Medulla oblongata (tissue), 1 donor: Measurements from ENCODE around the gene TRIP13.
A peak's percentile ranks its signal among the peaks of the same experiment; 100 is the strongest.
"Not testable (repeated sequence)": the region's sequence is repeated elsewhere in the genome, so short reads cannot be mapped to it uniquely, and the experiment has no call there.

Source experiments
- DNase-seq: peaks from one replicate; pipeline ENCODE4 v3.0.0-alpha.2; 2015; ENCODE audit errors: extremely low spot score

TRIP13 gene

GRCh38 chr5:918717-919116, 26.0 kb downstream of the TRIP13 start:
- DNase-seq = not testable (repeated sequence)

GRCh38 chr5:919356-920000, 26.8 kb downstream of the TRIP13 start:
- DNase-seq = no peak

GRCh38 chr5:920321-920720, 27.6 kb downstream of the TRIP13 start:
- DNase-seq = no peak

- no peak for DNase-seq
Observed at GRCh38 chr5:921456-922435, 29.1 kb downstream of the TRIP13 start.

GRCh38 chr5:922436-923280, 30.0 kb downstream of the TRIP13 start:
- no peak for DNase-seq

- DNase-seq = peak; percentile 73
Observed at GRCh38 chr5:923281-923873, 30.7 kb downstream of the TRIP13 start.

GRCh38 chr5:926417-927171, 33.9 kb downstream of the TRIP13 start:
- no peak for DNase-seq

GRCh38 chr5:927172-928015, 34.7 kb downstream of the TRIP13 start:
- no peak for DNase-seq

GRCh38 chr5:929182-929581, 36.5 kb downstream of the TRIP13 start:
- DNase-seq = not testable (repeated sequence)

GRCh38 chr5:929596-929995, 36.9 kb downstream of the TRIP13 start:
- no peak for DNase-seq

GRCh38 chr5:930866-931265, 38.2 kb downstream of the TRIP13 start:
- DNase-seq = no peak

- no peak for DNase-seq
Observed at GRCh38 chr5:931570-932145, 39.0 kb downstream of the TRIP13 start.

GRCh38 chr5:932151-932627, 39.5 kb downstream of the TRIP13 start:
- DNase-seq = no peak

- DNase-seq = no peak
Observed at GRCh38 chr5:932628-933250, 40.1 kb downstream of the TRIP13 start.

GRCh38 chr5:933251-933861, 40.7 kb downstream of the TRIP13 start:
- no peak for DNase-seq

GRCh38 chr5:933951-934350, 41.3 kb downstream of the TRIP13 start:
- not testable (repeated sequence) for DNase-seq

GRCh38 chr5:934381-934967, 41.8 kb downstream of the TRIP13 start:
- not testable (repeated sequence) for DNase-seq

GRCh38 chr5:935510-936084, 42.9 kb downstream of the TRIP13 start:
- DNase-seq = no peak
